HFF-Myc (cell line): ENCODE measurements around the gene TMEM116.
"Not testable (repeated sequence)": the region's sequence is repeated elsewhere in the genome, so short reads cannot be mapped to it uniquely, and the experiment has no call there.

Experiments
- DNase-seq: peaks from one replicate; pipeline ENCODE4 v3.0.0-alpha.2; 2011; ENCODE audit warnings: low read depth; ENCODE audit errors: extremely low read depth
- H3K4me3 ChIP-seq: replicated peaks from 2 replicates; pipeline ENCODE4 v1.5.1; 2011; ENCODE audit warnings: low read depth, mild to moderate bottlenecking, control low read depth, low read length
- CTCF ChIP-seq: IDR thresholded peaks from 2 replicates; pipeline ENCODE4 v1.5.1; 2012; ENCODE audit warnings: mild to moderate bottlenecking, low read depth, low read length, control low read depth; ENCODE audit errors: missing control alignments

The TMEM116 gene

GRCh38 chr12:112008918-112009317 is 4.0 kb downstream of the TMEM116 start:
- TF ChIP-seq CTCF, result no peak
- H3K4me3 ChIP-seq, result no peak overlapping the region

GRCh38 chr12:112007945-112008344 is 5.0 kb downstream of the TMEM116 start:
- no peak overlapping the region for H3K4me3 ChIP-seq
- no peak for DNase-seq
- no peak for TF ChIP-seq CTCF

More at GRCh38 chr12:112008918-112009317, 4.0 kb downstream of the TMEM116 start:
- DNase-seq, result no peak

- H3K4me3 ChIP-seq, result no peak overlapping the region
- no peak for DNase-seq
- no peak for TF ChIP-seq CTCF
Observed at GRCh38 chr12:112005419-112006395, 7.3 kb downstream of the TMEM116 start.

- no peak for TF ChIP-seq CTCF
Observed at GRCh38 chr12:112004041-112004440, 8.9 kb downstream of the TMEM116 start.

DNA sequence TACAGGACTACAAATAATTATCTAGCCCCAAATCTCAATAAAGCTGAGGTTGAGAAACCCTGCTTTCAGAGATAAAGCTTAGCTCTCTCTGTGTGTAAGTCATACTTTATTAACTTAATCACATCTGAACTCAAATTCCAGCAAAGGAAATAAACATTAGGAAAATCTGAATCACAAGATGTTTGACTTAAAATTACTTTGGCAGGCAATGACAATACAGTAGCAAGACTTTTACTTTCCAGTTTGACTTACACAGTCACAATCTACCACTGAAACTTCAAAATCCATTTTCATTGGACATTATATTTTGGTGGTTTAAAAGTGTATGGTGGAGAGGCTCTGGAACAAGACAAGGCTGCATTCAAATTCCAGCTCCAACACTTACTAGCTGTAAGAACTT is 11.4 kb downstream of the TMEM116 start:
- TF ChIP-seq CTCF, result no peak
- no peak for DNase-seq
- no peak overlapping the region for H3K4me3 ChIP-seq

More at GRCh38 chr12:112004041-112004440, 8.9 kb downstream of the TMEM116 start:
- H3K4me3 ChIP-seq, result no peak overlapping the region
- no peak for DNase-seq

DNA sequence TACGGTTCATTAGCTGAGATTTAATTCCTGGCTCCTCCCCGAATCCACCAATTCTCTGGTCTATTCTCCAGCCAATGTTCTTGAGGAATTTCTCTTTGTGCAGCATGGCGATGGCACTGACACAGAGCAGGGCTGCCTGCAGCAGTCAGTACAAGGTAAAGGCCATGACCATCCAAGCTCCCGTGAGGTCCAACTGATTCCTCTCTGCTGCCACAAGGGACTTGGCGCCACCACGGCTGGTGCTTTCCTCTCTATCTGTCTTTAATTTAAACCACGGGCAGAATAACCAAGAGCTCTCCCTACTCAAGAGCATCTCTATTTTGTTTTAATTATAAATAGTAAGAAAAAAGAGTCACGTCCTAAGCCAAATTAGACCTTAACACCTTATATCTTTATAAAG is 12.1 kb downstream of the TMEM116 start:
- TF ChIP-seq CTCF, result no peak

GRCh38 chr12:111999129-111999528 is 13.8 kb downstream of the TMEM116 start:
- not testable (repeated sequence) for DNase-seq

More for the DNA sequence above, 12.1 kb downstream of the TMEM116 start:
- DNase-seq, result no peak
- H3K4me3 ChIP-seq, result no peak overlapping the region

More at GRCh38 chr12:111999129-111999528, 13.8 kb downstream of the TMEM116 start:
- H3K4me3 ChIP-seq, result not testable (repeated sequence)
